DOHH2 (cell line): ENCODE data around the gene BHLHE23.

Source experiments
- CTCF ChIP-seq: fragments of 200-600 bp; sonication (generic); IDR thresholded peaks from one replicate; pipeline ENCODE4 v1.5.1; 2014; ENCODE audit warnings: antibody characterized with exemption, mild to moderate bottlenecking, low read depth, low read length; ENCODE audit not compliant: poor library complexity, severe bottlenecking
- EZH2phosphoT487 ChIP-seq: fragments of 200-600 bp; sonication (generic); IDR thresholded peaks from 2 replicates; pipeline ENCODE4 v1.6.1; 2017; ENCODE audit warnings: borderline replicate concordance, mild to moderate bottlenecking, antibody characterized with exemption, low read length, moderate library complexity, mixed read lengths

- TF ChIP-seq CTCF (no peak), EZH2phosphoT487 (no peak)
These were observed 8.4 kb upstream of the BHLHE23 start for GRCh38 chr20:63015147-63015661.
